Right lobe of liver (tissue), 4 donors: Measurements from ENCODE around the gene PLBD1.

Experiments
- POLR2A ChIP-seq: fragments of 450-650 bp; IDR thresholded peaks from one replicate; pipeline ENCODE4 v1.6.1; 2017; ENCODE audit warnings: antibody characterized with exemption, mild to moderate bottlenecking
- TF ChIP-seq, protein P1 (sequence below), 4 donors: fragments of 200-600 bp in 3 of 4; fragments of 450-650 bp in 1 of 4; IDR thresholded peaks; one replicate each; pipeline versions ENCODE4 v1.5.1 to v1.8.0; 2016 to 2022; ENCODE audit warnings: antibody characterized with exemption in 4 of 4, mild to moderate bottlenecking in 2 of 4
- donor health status: DM: no; HTN: no; CAD: no.
- donor health status: DM: no; HTN: no; CAD: no.
- donor health status: DM: no; HTN: yes; CAD: no.

DNA sequence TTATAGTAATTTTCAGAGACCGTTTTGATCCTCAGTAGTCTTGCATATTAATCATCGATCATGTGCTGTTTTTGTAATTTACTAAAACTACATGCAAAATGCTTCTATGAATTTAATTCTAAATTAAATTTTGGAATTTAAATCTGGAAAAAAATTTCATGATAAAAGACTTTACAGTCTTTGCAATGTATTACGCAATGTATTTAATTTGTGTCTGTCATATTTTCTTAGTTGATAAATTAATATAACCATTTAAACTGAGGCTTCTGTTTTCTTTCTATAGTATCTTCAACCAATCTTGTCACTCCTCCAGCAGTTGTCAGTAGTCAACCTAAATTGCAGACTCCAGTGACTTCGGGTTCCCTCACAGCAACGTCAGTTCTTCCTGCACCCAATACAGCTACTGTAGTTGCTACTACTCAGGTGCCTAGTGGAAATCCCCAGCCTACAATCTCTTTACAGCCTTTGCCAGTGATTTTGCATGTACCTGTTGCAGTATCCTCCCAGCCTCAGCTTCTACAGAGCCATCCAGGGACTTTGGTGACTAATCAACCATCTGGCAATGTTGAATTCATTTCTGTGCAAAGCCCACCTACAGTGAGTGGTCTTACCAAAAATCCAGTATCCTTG lies 107.4 kb downstream of the PLBD1 start:
- TF ChIP-seq, protein P1, sequence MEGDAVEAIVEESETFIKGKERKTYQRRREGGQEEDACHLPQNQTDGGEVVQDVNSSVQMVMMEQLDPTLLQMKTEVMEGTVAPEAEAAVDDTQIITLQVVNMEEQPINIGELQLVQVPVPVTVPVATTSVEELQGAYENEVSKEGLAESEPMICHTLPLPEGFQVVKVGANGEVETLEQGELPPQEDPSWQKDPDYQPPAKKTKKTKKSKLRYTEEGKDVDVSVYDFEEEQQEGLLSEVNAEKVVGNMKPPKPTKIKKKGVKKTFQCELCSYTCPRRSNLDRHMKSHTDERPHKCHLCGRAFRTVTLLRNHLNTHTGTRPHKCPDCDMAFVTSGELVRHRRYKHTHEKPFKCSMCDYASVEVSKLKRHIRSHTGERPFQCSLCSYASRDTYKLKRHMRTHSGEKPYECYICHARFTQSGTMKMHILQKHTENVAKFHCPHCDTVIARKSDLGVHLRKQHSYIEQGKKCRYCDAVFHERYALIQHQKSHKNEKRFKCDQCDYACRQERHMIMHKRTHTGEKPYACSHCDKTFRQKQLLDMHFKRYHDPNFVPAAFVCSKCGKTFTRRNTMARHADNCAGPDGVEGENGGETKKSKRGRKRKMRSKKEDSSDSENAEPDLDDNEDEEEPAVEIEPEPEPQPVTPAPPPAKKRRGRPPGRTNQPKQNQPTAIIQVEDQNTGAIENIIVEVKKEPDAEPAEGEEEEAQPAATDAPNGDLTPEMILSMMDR (IDR thresholded peaks at IDR 0.05): no peak
- TF ChIP-seq POLR2A: no peak
